Kidney epithelial cell (primary cell): ENCODE measurements around the gene LRRC40. TPM values are rescaled to one million over a fixed set of nuclear protein-coding genes. Genes with fewer than 3 reads are reported as not detected.
"Not testable (repeated sequence)": the region's sequence is repeated elsewhere in the genome, so short reads cannot be mapped to it uniquely, and the experiment has no call there.

Experiments used
- DNase-seq: peaks from one replicate; pipeline ENCODE4 v3.0.0-alpha.2; 2010; ENCODE audit warnings: low read depth
- H3K27me3 ChIP-seq: 2 replicates; pipeline ENCODE4 v1.6.0; 2011; ENCODE audit warnings: low read length; ENCODE audit not compliant: control insufficient read depth, insufficient read depth
- H3K36me3 ChIP-seq: 2 replicates; pipeline ENCODE4 v1.5.1; 2011; ENCODE audit warnings: low read length; ENCODE audit not compliant: control insufficient read depth, insufficient read depth
- H3K4me3 ChIP-seq: 2 replicates; pipeline ENCODE4 v1.5.1; 2011; ENCODE audit warnings: low read depth, mild to moderate bottlenecking, control low read depth, low read length
- CTCF ChIP-seq: IDR thresholded peaks from 2 replicates; pipeline ENCODE4 v1.5.1; 2011; ENCODE audit warnings: mild to moderate bottlenecking, moderate library complexity, low read length, control low read depth, inconsistent platforms; ENCODE audit not compliant: insufficient read depth, poor library complexity, severe bottlenecking
- total RNA-seq: library from RNA; depleted of rRNA; stranded (reverse); fragments of >200 nt; gene quantifications from 2 replicates; pipeline ENCODE4 v1.2.3, GENCODE V29; 2015

The LRRC40 gene
- total RNA-seq, 1 donor from 2014 or later: 26.5 TPM

GRCh38 chr1:70190180-70190579 is 15.2 kb downstream of the LRRC40 start:
- Histone ChIP-seq H3K27me3 (no peaks in the 10 kb centered on the region), H3K4me3 (no peak overlapping the region), H3K36me3 (no peaks in the 10 kb centered on the region)
- no peak for DNase-seq
- TF ChIP-seq CTCF: no peak

GRCh38 chr1:70188522-70188921 is 16.9 kb downstream of the LRRC40 start:
- no peak for TF ChIP-seq CTCF
- DNase-seq: no peak

GRCh38 chr1:70185181-70185580 is 20.2 kb downstream of the LRRC40 start:
- H3K4me3 ChIP-seq, DNase-seq, H3K36me3 ChIP-seq, H3K27me3 ChIP-seq: not testable (repeated sequence)

More at GRCh38 chr1:70188522-70188921, 16.9 kb downstream of the LRRC40 start:
- no peaks in the 10 kb centered on the region for H3K27me3 ChIP-seq
- H3K4me3 ChIP-seq: no peak overlapping the region
- H3K36me3 ChIP-seq: no peaks in the 10 kb centered on the region

- Histone ChIP-seq H3K27me3 (no peaks in the 10 kb centered on the region), H3K36me3 (no peaks in the 10 kb centered on the region), H3K4me3 (no peak overlapping the region)
- no peak for TF ChIP-seq CTCF
- no peak for DNase-seq
Observed at GRCh38 chr1:70171512-70171911, 33.9 kb downstream of the LRRC40 start.

GRCh38 chr1:70169018-70169839 is 36.1 kb downstream of the LRRC40 start:
- no peak overlapping the region for H3K4me3 ChIP-seq
- no peaks in the 10 kb centered on the region for H3K27me3 ChIP-seq
- DNase-seq: no peak
- TF ChIP-seq CTCF: no peak
- no peaks in the 10 kb centered on the region for H3K36me3 ChIP-seq

GRCh38 chr1:70168283-70168682 is 37.1 kb downstream of the LRRC40 start:
- Histone ChIP-seq H3K27me3 (no peaks in the 10 kb centered on the region), H3K36me3 (no peaks in the 10 kb centered on the region), H3K4me3 (no peak overlapping the region)
- TF ChIP-seq CTCF: no peak
- DNase-seq: no peak
